Right lung (tissue), 5 donors: Measurements from ENCODE around the gene ERGIC1. TPM values are rescaled to one million over a fixed set of nuclear protein-coding genes. Genes with fewer than 3 reads are reported as not detected.
A peak's percentile ranks its signal among the peaks of the same experiment; 100 is the strongest.

Experiments
- DNase-seq, 2 donors: peaks; one replicate each; pipeline ENCODE4 v3.0.0-alpha.2; 2013
- polyA plus RNA-seq, 5 donors: library from polyadenylated mRNA; unstranded; fragments of 120-200 nt; gene quantifications; one replicate each; pipeline versions ENCODE4 v1.2.1 to v1.2.3, GENCODE V29; 2013; ENCODE audit warnings: inconsistent platforms in 1 of 5, low replicate concordance in 1 of 5; ENCODE audit not compliant: insufficient read length in 5 of 5, insufficient read depth in 1 of 5

ERGIC1 gene
- polyA plus RNA-seq, 5 donors: 112 to 127 (median 121) TPM

GRCh38 chr5:172942556-172942955, 108.5 kb downstream of the ERGIC1 start:
- DNase-seq: no peak

GRCh38 chr5:172943283-172943841, 109.3 kb downstream of the ERGIC1 start:
- DNase-seq: no peak

GRCh38 chr5:172943906-172944305, 109.9 kb downstream of the ERGIC1 start:
- DNase-seq: no peak

- no peak for DNase-seq
Measured at GRCh38 chr5:172944741-172945140, 110.7 kb downstream of the ERGIC1 start.

- DNase-seq: no peak
Measured at GRCh38 chr5:172945151-172945550, 111.1 kb downstream of the ERGIC1 start.

- no peak for DNase-seq
Measured at GRCh38 chr5:172946146-172946545, 112.1 kb downstream of the ERGIC1 start.

GRCh38 chr5:172949426-172949825, 115.4 kb downstream of the ERGIC1 start:
- no peak for DNase-seq

- DNase-seq: no peak
Measured at GRCh38 chr5:172950176-172950965, 116.3 kb downstream of the ERGIC1 start.

GRCh38 chr5:172951371-172952033, 117.5 kb downstream of the ERGIC1 start:
- no peak for DNase-seq

- DNase-seq: no peak
Measured at GRCh38 chr5:172952034-172952511, 118.0 kb downstream of the ERGIC1 start.

- no peak for DNase-seq
Measured at GRCh38 chr5:172953776-172954675, 120.0 kb downstream of the ERGIC1 start.

GRCh38 chr5:172954751-172955159, 120.7 kb downstream of the ERGIC1 start:
- DNase-seq: no peak

- DNase-seq: no peak
Measured at GRCh38 chr5:172956228-172956627, 122.2 kb downstream of the ERGIC1 start.

- no peak for DNase-seq
Measured at GRCh38 chr5:172956936-172957335, 122.9 kb downstream of the ERGIC1 start.

GRCh38 chr5:172957458-172957857, 123.4 kb downstream of the ERGIC1 start:
- no peak for DNase-seq

GRCh38 chr5:172958331-172959046, 124.4 kb downstream of the ERGIC1 start:
- peak; percentile 31 to 40 for DNase-seq

GRCh38 chr5:172959824-172960799, 126.1 kb downstream of the ERGIC1 start:
- DNase-seq: no peak

- no peak for DNase-seq
Measured at GRCh38 chr5:172969921-172970320, 135.9 kb downstream of the ERGIC1 start.

GRCh38 chr5:172971482-172971881, 137.4 kb downstream of the ERGIC1 start:
- DNase-seq: no peak

GRCh38 chr5:172972552-172972951, 138.5 kb downstream of the ERGIC1 start:
- no peak for DNase-seq
